ENCODE measurements around the gene ATXN2.

DNA sequence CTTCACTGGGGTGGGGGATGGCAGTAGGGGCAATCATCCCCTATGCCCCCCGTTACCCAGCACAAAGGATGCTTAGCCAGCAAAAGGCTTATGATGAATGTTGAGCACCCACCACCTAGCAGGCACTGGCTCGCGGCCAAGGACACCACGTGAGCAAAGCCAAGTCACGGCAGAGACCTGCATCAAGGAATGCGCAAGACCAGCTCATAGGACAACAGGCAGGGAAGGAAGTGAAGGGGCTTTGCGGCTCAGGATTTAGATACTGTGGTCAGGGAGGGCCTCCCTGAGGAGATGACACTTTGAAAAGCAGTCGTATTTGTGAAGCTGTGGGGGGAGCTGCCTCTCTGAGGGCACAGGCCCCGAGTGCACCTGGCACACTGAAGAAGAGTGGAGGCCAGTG lies 160.6 kb downstream of the ATXN2 start:
- TF ChIP-seq, protein P1, sequence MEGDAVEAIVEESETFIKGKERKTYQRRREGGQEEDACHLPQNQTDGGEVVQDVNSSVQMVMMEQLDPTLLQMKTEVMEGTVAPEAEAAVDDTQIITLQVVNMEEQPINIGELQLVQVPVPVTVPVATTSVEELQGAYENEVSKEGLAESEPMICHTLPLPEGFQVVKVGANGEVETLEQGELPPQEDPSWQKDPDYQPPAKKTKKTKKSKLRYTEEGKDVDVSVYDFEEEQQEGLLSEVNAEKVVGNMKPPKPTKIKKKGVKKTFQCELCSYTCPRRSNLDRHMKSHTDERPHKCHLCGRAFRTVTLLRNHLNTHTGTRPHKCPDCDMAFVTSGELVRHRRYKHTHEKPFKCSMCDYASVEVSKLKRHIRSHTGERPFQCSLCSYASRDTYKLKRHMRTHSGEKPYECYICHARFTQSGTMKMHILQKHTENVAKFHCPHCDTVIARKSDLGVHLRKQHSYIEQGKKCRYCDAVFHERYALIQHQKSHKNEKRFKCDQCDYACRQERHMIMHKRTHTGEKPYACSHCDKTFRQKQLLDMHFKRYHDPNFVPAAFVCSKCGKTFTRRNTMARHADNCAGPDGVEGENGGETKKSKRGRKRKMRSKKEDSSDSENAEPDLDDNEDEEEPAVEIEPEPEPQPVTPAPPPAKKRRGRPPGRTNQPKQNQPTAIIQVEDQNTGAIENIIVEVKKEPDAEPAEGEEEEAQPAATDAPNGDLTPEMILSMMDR (IDR thresholded peaks at IDR 0.05; ENCODE audit: low read length) = no peak
- no peak for TF ChIP-seq EZH2 (IDR thresholded peaks at IDR 0.05; ENCODE audit: borderline replicate concordance, low read length)
